ENCODE data around the gene PROB1.

The PROB1 gene

GRCh38 chr5:139439013-139439903 is 44.4 kb upstream of the PROB1 start, which contains the start of gene DNAJC18:
Gene DNAJC18, minus strand, starts transcription at chr5:139439525. Its CDS starts 80 bp downstream, at chr5:139439445.
- Histone ChIP-seq H3K9ac (ENCODE audit: low read length) (peak within 1 kb of the TSS; percentile 84), H3K27ac (ENCODE audit: low read depth, low read length) (peak within 1 kb of the TSS; percentile 82), H4K91ac (ENCODE audit: low read depth, low read length) (peak within 1 kb of the TSS; percentile 96), H3K23ac (ENCODE audit: low read length) (no peak within 1 kb of the TSS), H3K4ac (ENCODE audit: low read depth, low read length) (peak within 1 kb of the TSS; percentile 87), H3K14ac (ENCODE audit: low read length) (peak within 1 kb of the TSS; percentile 98), H2BK120ac (ENCODE audit: insufficient read depth, low read length, poor library complexity) (peak within 1 kb of the TSS; percentile 91), H4K12ac (ENCODE audit: low read depth, low read length) (peak within 1 kb of the TSS; percentile 100), H3K79me2 (ENCODE audit: control insufficient read depth, insufficient read depth, low read length, poor library complexity) (peaks cover 2% of the 10 kb centered on the region), H3K4me3 (ENCODE audit: low read depth, low read length) (peak within 1 kb of the TSS; percentile 81), H2BK5ac (ENCODE audit: low read depth, low read length, poor library complexity) (peak within 1 kb of the TSS; percentile 88), H2AFZ (ENCODE audit: insufficient read depth, low read length, poor library complexity) (peak within 1 kb of the TSS; percentile 99), H3K4me1 (ENCODE audit: control insufficient read depth in 1 of 2, insufficient read depth in 2 of 2, low read length in 2 of 2) (peaks cover 6% of the 10 kb centered on the region in 2 experiments), H4K8ac (ENCODE audit: low read depth, low read length) (peak within 1 kb of the TSS; percentile 98), H3K79me1 (ENCODE audit: low read length) (peaks cover 3% of the 10 kb centered on the region), H2BK12ac (ENCODE audit: low read length) (peak within 1 kb of the TSS; percentile 59), H3K36me3 (ENCODE audit: control insufficient read depth in 1 of 2, insufficient read depth in 2 of 2, low read length in 2 of 2) (peaks cover 0 to 1% of the 10 kb centered on the region in 2 experiments), H3K9me3 (ENCODE audit: insufficient read depth, low read depth, low read length) (no peaks in the 10 kb centered on the region), H3K4me2 (ENCODE audit: low read length) (peak within 1 kb of the TSS; percentile 76), H3K18ac (ENCODE audit: low read length) (peak within 1 kb of the TSS; percentile 89), H3K27me3 (ENCODE audit: insufficient read depth, low read length) (no peaks in the 10 kb centered on the region), H2AK5ac (ENCODE audit: low read length) (peak within 1 kb of the TSS; percentile 65)
- peak; percentile 80 to 87 for DNase-seq
- no CpG with 5 or more reads among the region's 49 CpGs for WGBS (ENCODE audit: extremely low coverage, insufficient coverage, insufficient read length)

GRCh38 chr5:139438707-139439012 is 43.8 kb upstream of the PROB1 start:
- WGBS (ENCODE audit: extremely low coverage, insufficient coverage, insufficient read length) = no CpG with 5 or more reads among the region's 8 CpGs
- Histone ChIP-seq H2BK120ac (ENCODE audit: insufficient read depth, low read length, poor library complexity) (no peak overlapping the region), H3K9ac (ENCODE audit: low read length) (peak overlapping the region; percentile 50), H3K79me2 (ENCODE audit: control insufficient read depth, insufficient read depth, low read length, poor library complexity) (peaks cover 2% of the 10 kb centered on the region), H3K79me1 (ENCODE audit: low read length) (peaks cover 3% of the 10 kb centered on the region), H3K23ac (ENCODE audit: low read length) (no peak overlapping the region), H4K12ac (ENCODE audit: low read depth, low read length) (no peak overlapping the region), H3K4me3 (ENCODE audit: low read depth, low read length) (no peak overlapping the region), H3K4me2 (ENCODE audit: low read length) (peak overlapping the region; percentile 76), H3K14ac (ENCODE audit: low read length) (no peak overlapping the region), H3K27me3 (ENCODE audit: insufficient read depth, low read length) (no peaks in the 10 kb centered on the region), H3K4ac (ENCODE audit: low read depth, low read length) (no peak overlapping the region), H2BK5ac (ENCODE audit: low read depth, low read length, poor library complexity) (no peak overlapping the region), H3K36me3 (ENCODE audit: control insufficient read depth in 1 of 2, insufficient read depth in 2 of 2, low read length in 2 of 2) (peaks cover 2% of the 10 kb centered on the region in 2 experiments), H2AFZ (ENCODE audit: insufficient read depth, low read length, poor library complexity) (peak overlapping the region; percentile 1), H3K27ac (ENCODE audit: low read depth, low read length) (no peak overlapping the region), H2AK5ac (ENCODE audit: low read length) (no peak overlapping the region), H3K18ac (ENCODE audit: low read length) (no peak overlapping the region), H4K91ac (ENCODE audit: low read depth, low read length) (no peak overlapping the region), H4K8ac (ENCODE audit: low read depth, low read length) (peak overlapping the region; percentile 5), H3K4me1 (ENCODE audit: control insufficient read depth in 1 of 2, insufficient read depth in 2 of 2, low read length in 2 of 2) (peaks cover 6% of the 10 kb centered on the region in 2 experiments), H2BK12ac (ENCODE audit: low read length) (no peak overlapping the region), H3K9me3 (ENCODE audit: insufficient read depth, low read depth, low read length) (no peaks in the 10 kb centered on the region)
- peak in 1 of 2 donors; percentile 10 for DNase-seq

- Histone ChIP-seq H3K27ac (ENCODE audit: low read depth, low read length) (no peak overlapping the region), H3K4ac (ENCODE audit: low read depth, low read length) (no peak overlapping the region), H2AK5ac (ENCODE audit: low read length) (no peak overlapping the region), H3K4me3 (ENCODE audit: low read depth, low read length) (no peak overlapping the region), H4K12ac (ENCODE audit: low read depth, low read length) (no peak overlapping the region), H4K91ac (ENCODE audit: low read depth, low read length) (no peak overlapping the region), H3K23ac (ENCODE audit: low read length) (no peak overlapping the region), H3K14ac (ENCODE audit: low read length) (no peak overlapping the region), H2BK5ac (ENCODE audit: low read depth, low read length, poor library complexity) (no peak overlapping the region), H2AFZ (ENCODE audit: insufficient read depth, low read length, poor library complexity) (no peak overlapping the region), H3K4me2 (ENCODE audit: low read length) (no peak overlapping the region), H3K9me3 (ENCODE audit: insufficient read depth, low read depth, low read length) (no peaks in the 10 kb centered on the region), H3K79me2 (ENCODE audit: control insufficient read depth, insufficient read depth, low read length, poor library complexity) (peaks cover 2% of the 10 kb centered on the region), H2BK12ac (ENCODE audit: low read length) (no peak overlapping the region), H3K9ac (ENCODE audit: low read length) (no peak overlapping the region), H3K79me1 (ENCODE audit: low read length) (peaks cover 3% of the 10 kb centered on the region), H3K36me3 (ENCODE audit: control insufficient read depth in 1 of 2, insufficient read depth in 2 of 2, low read length in 2 of 2) (peaks cover 2% of the 10 kb centered on the region in 2 experiments), H3K27me3 (ENCODE audit: insufficient read depth, low read length) (no peaks in the 10 kb centered on the region), H3K4me1 (ENCODE audit: control insufficient read depth in 1 of 2, insufficient read depth in 2 of 2, low read length in 2 of 2) (peaks cover 6% of the 10 kb centered on the region in 2 experiments), H4K8ac (ENCODE audit: low read depth, low read length) (no peak overlapping the region), H2BK120ac (ENCODE audit: insufficient read depth, low read length, poor library complexity) (no peak overlapping the region), H3K18ac (ENCODE audit: low read length) (no peak overlapping the region)
- DNase-seq = no peak
- no CpG with 5 or more reads among the region's 3 CpGs for WGBS (ENCODE audit: extremely low coverage, insufficient coverage, insufficient read length)
Observed at GRCh38 chr5:139435676-139436075, 40.8 kb upstream of the PROB1 start.

- Histone ChIP-seq H3K4ac (ENCODE audit: low read depth, low read length) (no peak overlapping the region), H3K23ac (ENCODE audit: low read length) (no peak overlapping the region), H2BK120ac (ENCODE audit: insufficient read depth, low read length, poor library complexity) (no peak overlapping the region), H2BK12ac (ENCODE audit: low read length) (no peak overlapping the region), H2AFZ (ENCODE audit: insufficient read depth, low read length, poor library complexity) (no peak overlapping the region), H3K4me2 (ENCODE audit: low read length) (no peak overlapping the region), H3K4me1 (ENCODE audit: control insufficient read depth in 1 of 2, insufficient read depth in 2 of 2, low read length in 2 of 2) (no peaks in the 10 kb centered on the region), H2BK5ac (ENCODE audit: low read depth, low read length, poor library complexity) (no peak overlapping the region), H3K27me3 (ENCODE audit: insufficient read depth, low read length) (no peaks in the 10 kb centered on the region), H4K8ac (ENCODE audit: low read depth, low read length) (no peak overlapping the region), H3K79me1 (ENCODE audit: low read length) (no peaks in the 10 kb centered on the region), H4K12ac (ENCODE audit: low read depth, low read length) (no peak overlapping the region), H3K27ac (ENCODE audit: low read depth, low read length) (no peak overlapping the region), H3K79me2 (ENCODE audit: control insufficient read depth, insufficient read depth, low read length, poor library complexity) (no peaks in the 10 kb centered on the region), H2AK5ac (ENCODE audit: low read length) (no peak overlapping the region), H3K18ac (ENCODE audit: low read length) (no peak overlapping the region), H3K9ac (ENCODE audit: low read length) (no peak overlapping the region), H3K4me3 (ENCODE audit: low read depth, low read length) (no peak overlapping the region), H3K9me3 (ENCODE audit: insufficient read depth, low read depth, low read length) (no peaks in the 10 kb centered on the region), H4K91ac (ENCODE audit: low read depth, low read length) (no peak overlapping the region), H3K14ac (ENCODE audit: low read length) (no peak overlapping the region), H3K36me3 (ENCODE audit: control insufficient read depth in 1 of 2, insufficient read depth in 2 of 2, low read length in 2 of 2) (peaks cover 4 to 5% of the 10 kb centered on the region in 2 experiments)
- peak in 1 of 2 donors; percentile 40 for DNase-seq
- whole genome bisulfite sequencing (ENCODE audit: extremely low coverage, insufficient coverage, insufficient read length) = no CpG with 5 or more reads among the region's 1 CpG
Observed at GRCh38 chr5:139431706-139432105, 36.8 kb upstream of the PROB1 start.

Measured in trophoblast cell (in vitro differentiated cells and primary cell).